NCI-H748 (cell line): ENCODE data around the gene CACNG4.

Experiments
- DNase-seq: peaks from one replicate; lab custom pipeline; 2025; ENCODE audit not compliant: unreplicated experiment; lab: John Stamatoyannopoulos, UW

Gene CACNG4

DNA sequence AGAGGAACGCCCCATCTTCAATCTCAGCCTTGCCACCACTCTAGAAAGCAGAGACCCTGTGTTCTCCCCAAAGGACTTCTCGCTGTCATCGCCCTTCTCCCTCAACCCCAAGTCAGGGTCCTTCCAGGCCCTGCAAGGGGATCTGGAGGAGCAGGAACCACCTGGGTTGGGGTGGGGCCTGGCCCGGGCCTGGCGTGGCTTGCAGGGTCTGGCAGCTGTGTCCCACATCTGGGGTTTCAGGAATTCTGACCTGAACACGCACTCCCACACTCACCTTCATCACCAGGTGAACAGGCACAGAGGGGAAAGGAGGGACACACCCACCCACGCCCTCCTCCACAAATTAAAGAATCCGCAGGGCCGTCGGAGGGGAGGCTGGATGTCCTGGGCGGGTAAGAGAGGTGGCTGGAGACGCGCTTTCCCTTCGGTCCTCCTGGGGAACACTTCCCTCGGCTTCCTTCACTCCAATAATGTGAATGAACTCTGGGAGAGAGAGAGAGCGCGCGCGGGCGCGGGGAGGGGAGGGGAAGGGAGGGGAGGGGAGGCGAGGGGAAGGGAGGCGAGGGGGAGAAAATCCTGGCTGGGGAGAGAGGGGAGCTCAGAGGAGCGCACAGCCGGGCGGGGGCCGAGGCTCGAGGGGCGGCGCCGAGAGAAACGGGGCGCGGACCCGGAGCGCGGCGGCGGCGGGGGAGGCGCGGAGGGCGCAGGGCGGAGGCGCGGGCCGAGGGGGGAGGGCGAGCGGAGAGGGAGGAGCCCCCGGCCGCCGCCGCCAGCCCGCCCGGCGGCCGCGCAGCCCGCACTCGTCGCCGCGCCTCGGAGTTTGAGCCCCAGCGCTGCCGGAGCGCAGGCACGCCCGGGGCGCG is at the start of gene CACNG4:
CACNG4 (plus strand) TSS at position 799 of the 863 bp plus-strand sequence. CDS start 205 bp downstream, outside the sequence.
- DNase-seq, result peak; percentile 76

DNA sequence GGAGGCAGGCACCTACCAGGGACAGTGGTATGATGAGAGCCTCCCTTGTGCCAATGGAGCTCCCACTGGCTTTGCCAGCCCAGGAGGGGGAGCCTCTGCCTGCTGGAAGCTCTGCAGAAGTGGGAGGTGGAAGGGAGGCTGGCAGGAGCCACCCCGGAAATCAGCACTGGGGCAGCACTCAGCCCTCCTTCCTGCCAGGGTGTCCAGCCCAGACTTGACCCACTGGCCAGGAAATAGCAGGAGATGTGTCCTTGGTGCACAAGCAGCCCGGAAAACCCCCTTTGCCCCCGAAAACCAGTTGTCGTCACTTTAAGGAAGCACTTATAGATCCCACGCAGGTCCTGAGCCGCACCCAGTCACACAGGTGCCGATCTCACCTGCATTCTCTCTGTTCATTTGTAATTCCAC is 49.3 kb upstream of the CACNG4 start:
- DNase-seq, result peak; percentile 52

DNA sequence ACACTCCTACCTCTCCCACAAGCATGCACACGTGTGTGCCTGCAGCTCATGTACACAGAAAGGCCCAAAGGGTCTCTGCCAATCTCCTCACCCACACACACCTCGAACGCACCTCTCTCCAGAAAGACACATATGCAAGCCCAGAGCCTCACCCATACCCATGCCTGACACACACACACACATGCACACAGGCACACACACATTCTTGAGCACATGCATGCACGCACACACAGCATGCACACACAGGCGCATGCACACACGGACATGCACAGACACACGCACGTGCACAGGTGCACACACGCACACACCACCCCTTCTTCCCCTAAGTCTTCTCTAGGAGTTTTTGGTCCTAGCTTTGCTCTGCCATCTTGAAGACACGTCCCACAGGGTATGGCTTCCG is 48.7 kb upstream of the CACNG4 start:
- DNase-seq, result no peak

DNA sequence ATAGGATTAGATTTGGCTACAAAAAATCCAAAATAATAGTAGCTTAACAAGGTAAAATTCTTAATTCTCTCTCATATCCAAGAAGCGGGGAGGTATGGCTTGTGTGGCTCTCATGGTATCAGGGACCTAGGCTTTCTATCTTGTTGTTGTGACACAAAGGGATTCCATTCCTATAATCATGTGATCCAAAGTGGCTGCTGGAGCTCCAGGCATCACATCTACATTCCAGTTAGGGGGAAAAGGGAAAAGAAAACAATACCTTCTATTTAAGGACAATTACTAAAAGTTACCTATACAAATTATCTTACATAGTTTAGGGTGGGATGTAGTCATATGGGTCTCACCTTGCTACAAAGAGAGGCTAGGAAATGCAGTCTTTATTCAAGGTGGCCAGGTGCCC is 47.6 kb upstream of the CACNG4 start:
- no peak for DNase-seq

DNA sequence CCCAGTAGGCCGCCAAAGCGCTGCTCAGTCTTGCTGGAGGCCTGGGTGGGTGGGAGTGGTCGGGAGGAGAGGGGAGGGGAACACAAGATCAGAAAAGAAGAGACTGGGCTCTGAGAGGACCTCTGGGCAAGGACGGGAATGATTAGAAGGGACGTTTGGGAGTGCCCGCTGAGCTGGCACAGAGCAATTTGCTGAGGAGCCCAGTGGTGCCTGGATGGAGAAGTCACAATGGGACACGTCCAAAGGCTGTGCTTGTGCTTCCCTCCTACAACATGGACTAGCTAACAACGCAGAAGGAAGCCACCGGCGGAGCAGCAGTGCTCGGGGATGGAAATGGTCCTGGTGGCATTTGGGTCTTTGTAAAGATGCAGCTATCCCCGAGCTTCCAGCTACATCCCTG is 45.6 kb upstream of the CACNG4 start:
- no peak for DNase-seq

DNA sequence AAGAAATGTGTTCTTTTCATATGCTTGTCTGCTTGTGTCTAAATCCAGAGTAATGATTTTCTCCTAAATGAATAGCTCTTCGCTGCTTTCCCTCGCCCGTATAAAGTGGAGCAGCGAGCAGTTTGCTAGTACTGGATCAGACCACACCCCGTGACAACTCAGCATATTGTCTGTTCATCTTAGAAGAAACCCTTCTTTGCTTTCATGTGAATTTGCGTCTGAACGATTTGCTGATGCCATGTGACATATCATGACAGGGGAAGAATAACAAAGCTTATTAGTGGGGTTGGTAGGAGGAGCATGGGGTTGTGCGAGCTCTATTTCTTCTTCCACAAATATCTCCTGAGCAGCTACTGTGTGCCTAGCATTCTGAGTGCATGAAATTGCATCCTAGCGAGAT is 44.1 kb upstream of the CACNG4 start:
- no peak for DNase-seq

DNA sequence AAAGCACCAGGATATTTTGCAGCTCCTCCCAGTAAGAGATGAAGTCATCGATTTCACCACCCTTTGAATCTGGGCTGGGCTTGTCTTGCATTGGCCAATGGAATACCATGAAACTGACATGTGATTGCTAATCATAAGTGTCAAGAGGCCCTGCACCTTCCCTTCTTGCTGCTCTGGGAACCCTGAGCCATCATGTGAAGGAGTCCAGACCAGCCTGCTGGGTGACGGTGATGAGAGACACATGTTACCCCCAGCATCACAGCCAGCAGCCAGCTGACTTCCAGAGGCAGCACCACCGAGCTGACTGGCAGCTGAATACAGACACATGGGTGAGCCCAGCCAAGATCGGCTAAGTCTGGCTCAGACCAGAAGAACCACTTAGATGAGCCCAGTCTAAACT is 43.6 kb upstream of the CACNG4 start:
- DNase-seq, result no peak

DNA sequence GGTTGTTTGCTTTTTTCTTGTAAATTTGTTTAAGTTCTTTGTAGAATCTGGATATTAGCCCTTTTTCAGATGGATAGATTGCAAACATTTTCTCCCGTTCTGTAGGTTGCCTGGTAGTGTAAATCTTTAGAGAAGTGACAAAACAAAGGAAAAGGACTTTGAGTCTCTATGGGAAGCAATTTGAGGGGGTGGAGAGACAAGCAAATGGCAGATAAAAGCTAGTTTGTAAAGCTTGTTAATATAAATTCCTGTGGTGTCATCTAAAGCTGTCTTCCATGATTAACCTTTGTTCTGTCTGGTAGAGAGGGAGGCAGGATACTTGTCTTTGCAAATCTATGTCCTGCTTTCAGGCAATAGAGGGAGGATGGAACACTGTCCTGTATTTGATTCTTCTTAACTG is 40.6 kb upstream of the CACNG4 start:
- DNase-seq, result no peak

DNA sequence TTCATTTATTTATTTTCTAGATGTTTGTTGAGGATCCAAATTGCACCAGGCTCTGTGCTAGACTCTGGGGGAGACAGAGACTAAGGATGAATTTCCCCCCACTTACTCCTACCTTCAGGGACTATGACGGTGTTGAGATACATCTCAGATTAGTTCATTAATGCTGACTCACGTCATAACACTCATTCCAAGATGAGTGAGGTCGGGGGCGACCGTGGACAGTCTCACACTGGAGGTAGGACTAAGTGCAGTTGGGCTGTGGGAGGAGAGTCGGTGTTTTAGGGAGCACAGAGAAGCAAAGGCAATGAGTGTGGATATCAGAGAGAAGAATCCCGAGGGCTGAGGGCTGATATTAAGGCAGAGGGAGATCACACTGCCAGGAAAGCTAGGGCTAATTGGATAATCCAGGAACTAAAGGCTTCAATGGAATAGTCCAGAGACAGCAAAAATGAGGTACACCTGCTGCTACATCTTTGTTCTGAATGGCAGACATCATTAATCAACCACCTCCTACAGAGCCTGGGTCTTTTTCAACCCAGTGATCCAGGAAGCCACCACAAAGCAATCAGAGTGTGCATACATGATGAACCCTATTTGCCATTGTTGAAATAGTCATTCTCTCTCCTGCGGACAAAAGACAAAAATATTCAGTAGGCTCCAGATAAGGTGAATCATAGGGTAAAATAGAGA is 38.6 kb upstream of the CACNG4 start:
- peak; percentile 75 for DNase-seq

DNA sequence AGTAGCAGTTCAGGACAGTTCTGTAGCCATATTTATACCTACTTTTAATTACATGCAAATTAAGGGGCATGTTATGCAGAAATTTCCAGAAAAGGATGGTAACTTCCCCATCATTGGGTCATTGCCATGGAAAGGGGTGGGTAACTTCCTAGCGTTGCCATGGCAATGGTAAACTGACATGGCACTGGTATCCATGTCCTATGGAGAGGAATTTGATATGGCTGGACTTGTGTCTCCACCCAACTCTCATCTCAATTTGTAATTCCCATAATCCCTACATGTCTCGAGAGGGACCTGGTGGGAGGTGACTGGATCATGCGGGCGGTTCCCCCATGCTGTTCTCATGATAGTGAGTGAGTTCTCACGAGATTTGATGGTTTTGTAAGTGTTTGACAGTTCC is 35.6 kb upstream of the CACNG4 start:
- DNase-seq, result peak; percentile 18

DNA sequence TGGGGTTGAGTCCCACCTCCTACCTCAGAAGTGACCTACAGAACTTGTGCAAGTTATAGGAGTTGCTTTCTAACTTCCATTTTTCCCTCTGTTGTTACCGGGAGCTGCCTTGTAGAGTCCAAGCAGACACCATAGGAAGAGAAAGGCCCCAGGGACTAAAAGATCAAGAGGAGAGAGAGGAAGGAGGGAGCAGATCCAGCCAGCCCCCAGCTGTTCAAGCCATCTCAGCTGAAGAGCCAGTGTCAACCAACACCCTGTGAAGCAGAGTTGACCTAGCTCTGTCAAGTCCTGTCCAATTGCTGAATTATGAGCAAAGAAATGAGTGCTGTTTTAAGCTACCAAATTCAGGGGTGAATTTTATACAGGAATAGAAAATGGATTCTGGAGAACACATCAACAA is 34.9 kb upstream of the CACNG4 start:
- DNase-seq, result no peak

DNA sequence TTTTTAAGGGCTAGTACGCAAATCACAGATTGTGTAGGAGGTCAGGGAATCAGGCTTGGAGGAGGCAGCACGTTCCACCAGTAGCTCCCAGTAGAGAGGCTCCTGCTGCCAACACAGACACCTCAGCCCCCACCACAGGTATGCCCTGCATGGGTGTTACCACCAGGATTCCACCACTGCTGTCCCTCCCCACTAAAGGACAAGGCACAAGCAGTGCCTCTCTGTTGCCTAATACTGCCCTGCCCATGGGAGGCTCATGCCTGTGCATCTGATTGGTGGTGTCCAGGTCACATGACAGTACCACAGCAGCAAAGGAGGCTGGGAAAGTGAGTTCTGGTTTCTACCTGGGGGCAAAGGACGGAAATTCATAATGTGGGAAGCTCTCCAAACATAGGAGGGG is 33.6 kb upstream of the CACNG4 start:
- no peak for DNase-seq

DNA sequence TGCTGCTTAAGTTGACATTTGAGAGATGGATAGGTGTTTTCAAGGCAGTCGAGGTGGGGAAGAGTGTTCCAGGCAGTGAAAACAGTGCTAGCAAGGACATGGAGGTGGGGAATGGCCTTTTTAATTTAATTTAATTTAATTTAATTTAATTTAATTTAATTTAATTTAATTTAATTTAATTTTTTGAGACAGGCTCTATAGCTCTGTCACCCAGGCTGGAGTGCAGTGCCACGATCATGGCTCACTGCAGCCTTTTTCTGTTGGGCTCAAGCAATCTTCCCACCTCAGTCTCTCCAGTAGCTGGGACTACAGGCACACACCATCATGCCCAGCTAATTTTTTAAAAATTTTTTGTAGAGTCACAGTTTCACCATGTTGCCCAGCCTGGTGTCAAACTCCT is 32.2 kb upstream of the CACNG4 start:
- DNase-seq, result no peak

DNA sequence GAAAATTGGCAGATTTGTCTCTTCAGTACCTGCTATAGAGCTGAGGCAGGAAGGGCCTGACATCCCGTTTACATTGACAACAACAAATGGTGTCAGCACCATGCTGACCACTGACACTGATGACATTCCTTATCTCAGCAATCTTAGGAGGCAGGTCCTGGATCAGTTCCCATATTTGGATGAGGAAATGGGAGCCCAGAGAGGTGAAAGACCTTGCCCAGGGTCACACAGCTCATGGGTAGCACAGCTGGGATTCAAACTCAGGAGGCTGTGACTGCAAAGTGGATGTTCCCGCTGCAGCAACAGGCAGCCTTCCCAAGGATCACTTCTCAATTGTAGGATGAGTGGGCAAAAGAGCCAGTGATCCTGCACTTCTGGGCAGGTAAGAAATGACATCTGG is 30.5 kb upstream of the CACNG4 start:
- DNase-seq, result no peak

DNA sequence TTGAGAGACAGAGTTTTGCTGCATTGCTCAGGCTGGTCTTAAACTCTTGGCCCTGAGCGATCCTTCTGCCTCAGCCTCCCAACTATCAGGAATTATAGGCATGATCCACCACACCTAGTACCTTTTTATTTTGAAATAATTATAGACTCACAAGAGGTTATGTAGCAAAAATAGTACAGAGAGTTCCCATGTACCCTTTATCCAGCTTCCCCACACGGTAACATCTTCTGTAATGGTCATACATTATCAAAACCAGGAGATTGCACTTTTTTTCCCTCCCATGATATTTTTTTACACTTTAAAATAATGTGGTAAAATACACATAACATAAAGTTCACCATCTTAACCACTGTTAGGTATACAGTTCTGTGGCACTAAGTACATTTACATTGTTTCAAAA is 28.8 kb upstream of the CACNG4 start:
- DNase-seq, result no peak

DNA sequence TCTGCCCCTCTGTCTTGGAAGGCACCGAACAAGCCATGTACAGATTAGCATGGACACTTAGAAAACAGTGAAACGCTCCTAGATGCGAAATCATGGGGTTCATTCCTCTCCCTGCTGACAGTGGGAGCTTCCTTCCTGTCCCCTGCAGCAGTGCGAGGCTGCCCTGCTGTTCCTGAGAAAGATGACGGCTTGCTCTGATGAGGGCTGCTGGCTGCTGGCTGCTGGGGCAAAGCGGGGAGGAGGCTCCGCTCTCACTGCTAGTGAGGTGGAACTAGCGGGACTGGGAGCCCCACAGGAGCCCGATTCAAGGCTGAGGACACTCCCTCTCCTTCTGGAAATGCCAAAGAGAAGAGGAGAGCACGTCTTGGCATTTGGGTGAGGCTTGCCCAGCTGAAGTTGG is 25.9 kb upstream of the CACNG4 start:
- DNase-seq, result no peak

DNA sequence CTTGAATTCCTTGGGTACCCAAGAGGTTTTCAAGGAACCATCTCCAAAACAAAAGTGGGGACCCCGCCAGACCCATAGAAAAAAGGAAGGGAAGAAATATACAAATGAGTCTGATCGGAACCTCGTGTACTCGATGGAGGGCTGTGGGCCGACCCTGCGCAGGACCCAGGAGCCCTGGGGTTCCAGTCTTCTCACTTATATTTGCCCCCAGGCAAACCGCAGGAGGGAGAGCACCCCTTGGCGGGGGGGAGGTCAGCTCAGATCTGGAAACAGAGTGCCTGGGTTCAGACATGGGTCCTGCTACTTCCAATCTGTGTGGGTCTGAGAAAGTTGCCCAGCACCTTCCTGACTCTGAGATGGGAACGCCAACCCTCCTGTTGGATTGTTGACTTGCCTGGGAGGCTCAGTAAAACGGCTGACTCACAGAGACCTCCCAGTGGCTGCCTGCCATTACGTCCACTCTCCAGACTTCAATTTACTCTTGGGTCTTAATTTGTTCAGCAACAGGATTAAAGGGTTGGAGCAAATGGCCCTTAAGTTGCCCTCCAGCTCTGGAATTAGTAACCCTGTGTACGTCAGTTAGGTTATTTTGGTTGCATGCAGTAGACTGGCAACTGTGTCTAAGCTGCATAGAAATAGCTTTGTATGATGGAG is 24.9 kb upstream of the CACNG4 start:
- DNase-seq, result no peak

DNA sequence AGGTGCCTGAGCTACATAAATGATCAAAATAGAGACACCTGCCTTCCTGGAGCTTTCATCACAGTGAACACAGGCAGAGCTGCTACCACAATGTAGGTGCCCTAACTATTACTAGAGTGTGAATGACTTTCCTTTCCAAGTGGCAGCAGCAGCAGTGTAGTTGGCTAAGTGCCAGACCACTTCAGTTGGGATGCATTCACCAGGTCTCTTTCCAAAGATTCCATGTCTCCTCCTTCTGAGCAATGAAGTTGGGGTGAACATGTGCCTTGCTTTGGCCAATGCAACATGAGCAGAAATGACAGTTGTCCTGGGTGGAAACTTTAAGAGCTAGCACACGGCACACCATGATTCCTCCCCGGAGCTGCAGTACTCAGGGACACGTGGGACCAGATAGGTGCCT is 23.3 kb upstream of the CACNG4 start:
- DNase-seq, result no peak

DNA sequence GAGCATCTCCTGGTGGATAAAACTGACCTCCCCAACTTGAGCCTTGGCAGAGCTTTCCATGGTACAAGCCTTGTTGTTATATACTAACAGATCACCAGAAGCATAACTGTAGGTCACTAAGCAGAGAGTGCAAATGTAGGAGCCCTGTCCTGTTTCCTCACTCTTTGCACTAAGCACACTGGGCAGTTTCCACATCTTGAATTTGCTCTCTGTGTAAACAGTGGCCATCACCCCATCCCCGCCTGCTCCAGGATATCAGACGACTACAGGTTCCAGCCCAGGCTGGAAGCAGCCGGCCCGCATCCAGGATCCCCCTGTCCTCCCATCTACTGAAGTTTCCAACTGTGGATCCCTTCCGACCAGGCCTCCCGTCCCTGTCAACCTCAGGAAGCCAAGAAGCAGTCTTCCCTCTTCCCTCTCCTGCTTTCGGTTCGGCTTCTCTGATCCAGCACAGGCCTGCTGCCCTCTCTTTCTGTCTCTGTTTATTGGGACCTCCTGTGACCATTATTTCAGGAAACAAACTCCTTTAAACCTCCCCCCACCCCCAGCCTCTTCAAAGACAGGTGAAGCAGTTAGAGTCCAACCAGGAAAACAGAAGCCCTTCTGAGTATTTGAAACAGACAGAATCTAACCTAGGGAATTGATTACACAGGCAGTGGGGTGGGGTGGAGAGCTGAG is 22.6 kb upstream of the CACNG4 start:
- DNase-seq, result no peak

DNA sequence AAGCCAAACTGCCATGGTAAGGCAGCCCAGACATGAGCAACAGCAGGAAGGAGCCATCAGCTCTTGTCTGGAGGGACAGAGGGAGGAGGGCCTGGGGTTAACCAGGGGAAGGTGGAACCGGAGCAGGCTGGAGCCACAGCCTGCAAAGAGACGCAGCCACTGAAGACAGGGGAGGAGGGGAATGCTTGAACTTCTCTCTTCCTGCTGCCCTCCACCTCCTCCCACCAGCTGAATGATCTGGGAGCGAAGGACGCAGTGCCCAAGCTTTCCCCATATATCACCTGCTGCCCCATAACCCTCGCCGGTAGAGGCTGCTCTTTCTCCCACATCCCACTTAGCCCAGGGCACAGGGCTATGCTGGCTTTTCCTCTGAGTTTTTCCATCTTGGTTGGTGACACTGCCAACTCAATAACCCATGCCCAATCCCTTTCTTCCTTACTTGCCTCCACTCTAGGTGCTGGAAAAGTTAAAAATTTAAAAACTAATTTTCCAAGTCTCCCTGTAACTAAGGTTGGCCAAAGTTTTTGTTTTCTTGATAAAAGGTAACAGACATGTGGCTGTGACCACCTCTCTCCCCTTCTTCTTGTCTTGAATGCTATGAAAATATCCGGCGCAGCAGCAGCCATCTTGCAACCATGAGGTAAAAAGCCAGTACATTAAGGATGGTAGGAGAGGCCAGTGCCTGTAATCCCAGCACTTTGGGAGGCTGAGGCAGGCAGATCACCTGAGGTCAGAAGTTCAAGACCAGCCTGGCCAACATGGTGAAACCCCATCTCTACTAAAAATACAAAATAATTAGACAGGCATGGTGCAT is 21.8 kb upstream of the CACNG4 start:
- DNase-seq, result no peak

DNA sequence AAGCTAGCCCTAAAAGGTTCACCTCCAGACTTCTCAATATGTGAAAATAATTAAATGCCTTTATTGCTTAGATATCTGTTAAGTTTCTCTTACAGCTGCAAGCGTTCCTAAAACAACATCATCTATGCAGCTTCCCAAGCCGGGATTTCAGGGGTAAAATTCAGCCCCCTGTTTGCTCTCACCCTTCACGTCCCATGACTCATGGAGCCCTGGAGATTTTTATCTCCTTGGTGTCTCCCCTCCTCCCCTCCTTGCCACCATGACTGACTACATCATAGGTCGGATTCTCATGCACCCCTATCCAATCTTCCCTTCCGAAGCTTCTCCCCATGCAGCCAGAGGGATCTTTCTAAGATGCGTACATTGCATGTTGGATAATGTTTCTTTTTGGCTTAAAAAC is 21.0 kb upstream of the CACNG4 start:
- DNase-seq, result no peak
